NOMO-1 treated with DMSO at 0.1 percent for 48 hours (cell line): Measurements from ENCODE around the gene REXO1.
A peak's percentile ranks its signal among the peaks of the same experiment; 100 is the strongest.

Experiments
- DNase-seq: peaks from one replicate; lab custom pipeline; 2025; ENCODE audit not compliant: unreplicated experiment; lab: John Stamatoyannopoulos, UW

Gene REXO1

GRCh38 chr19:1860821-1861598 is 12.7 kb upstream of the REXO1 start:
- DNase-seq, result no peak

- no peak for DNase-seq
These were observed 11.9 kb upstream of the REXO1 start for GRCh38 chr19:1860042-1860775.

- DNase-seq, result no peak
These were observed 11.1 kb upstream of the REXO1 start for GRCh38 chr19:1859331-1859781.

GRCh38 chr19:1858412-1859081 is 10.3 kb upstream of the REXO1 start:
- DNase-seq, result no peak

DNA sequence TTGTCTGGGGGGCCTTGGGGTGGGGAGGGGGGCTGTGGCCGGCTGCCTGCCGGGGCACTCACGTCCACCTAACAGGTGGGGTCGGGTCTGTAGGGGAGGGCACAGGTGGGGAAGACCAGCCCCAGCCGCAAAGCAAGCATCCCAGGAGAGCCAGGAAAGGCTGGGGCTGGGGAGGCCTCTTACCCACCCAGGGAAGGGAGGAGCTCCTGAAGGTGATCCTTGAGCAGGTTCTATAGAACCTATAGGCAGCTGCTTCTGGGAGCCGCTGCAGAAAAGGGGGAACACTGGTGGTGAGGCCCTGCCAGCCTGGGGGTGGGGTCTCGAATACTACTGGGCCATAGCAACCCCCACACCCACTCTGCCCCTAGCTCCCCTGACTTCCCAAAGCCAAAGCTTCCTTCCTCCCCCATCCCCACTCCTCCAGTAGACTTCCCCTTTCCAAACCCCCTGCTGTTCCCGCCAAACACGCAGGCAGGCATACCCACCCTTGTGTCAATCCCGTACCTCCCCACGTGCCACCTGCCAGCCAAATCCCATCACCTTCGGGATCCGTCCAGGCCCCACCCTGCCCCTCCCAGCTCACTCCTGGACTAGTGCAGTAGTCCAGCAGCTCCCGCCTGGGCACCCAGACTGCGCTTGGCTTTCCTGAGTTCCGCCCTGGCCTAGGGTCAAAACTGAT is 9.5 kb upstream of the REXO1 start:
- no peak for DNase-seq

- DNase-seq, result peak; percentile 89
These were observed 8.7 kb upstream of the REXO1 start for GRCh38 chr19:1856698-1857603.

GRCh38 chr19:1856345-1856697 is 8.0 kb upstream of the REXO1 start:
- no peak for DNase-seq

DNA sequence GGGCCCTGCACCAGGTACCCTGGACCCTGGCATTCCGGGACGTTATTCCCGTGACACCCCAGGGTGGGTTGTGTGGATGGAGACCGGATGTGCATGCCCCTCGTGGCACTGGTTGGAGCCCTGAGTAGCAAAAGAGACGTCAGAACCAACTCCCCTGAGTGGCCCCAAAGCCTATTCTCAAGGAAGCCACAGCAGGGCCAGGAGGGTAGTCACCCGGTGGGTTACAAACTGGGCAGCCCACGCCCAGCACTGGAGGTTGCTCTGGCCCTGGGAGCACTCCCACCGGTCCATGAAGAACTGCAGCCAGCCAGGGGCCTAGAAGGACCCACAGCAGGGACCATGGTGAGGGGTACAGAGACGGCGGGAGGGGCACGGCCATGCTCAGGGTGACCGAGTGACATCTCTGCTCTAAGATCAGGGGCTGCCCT is 7.6 kb upstream of the REXO1 start:
- peak; percentile 22 for DNase-seq

DNA sequence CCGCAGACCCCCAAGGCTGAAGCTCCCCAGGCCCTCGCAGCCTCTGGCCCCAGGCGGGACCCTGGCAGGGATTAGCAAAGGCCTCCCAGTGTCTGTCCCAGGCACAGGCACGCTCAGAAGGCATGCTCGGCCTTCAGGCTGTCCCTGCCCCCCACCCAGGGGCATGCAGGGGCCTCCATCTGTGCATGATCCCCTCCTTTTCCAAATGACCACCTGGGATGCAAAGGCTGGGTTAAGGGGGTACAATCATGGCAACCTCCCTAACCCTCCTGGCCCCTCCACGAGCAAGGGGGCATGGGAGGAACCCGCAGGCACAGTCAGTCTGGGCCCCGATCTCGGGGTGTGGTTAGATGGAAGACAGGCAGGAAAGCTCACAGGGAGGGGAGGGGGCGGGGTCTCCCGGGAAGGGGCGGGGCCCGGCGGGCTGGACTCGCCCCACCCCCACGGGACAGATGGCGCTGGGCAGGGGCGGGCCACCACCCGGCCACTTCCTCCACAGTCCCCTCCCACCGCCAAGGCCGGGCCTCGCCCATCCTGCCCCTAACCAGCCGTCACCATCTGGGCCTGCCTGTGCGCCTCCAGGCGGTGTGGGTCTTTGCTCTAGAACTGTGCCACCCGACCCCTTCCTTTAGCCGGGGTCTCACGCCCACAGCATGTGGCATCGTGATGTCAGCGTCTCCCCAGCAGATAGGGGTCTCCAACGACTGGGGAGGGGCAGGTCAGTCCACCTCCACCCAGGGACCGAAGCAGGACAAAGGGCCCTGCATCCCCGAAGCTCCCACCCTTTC is 7.0 kb upstream of the REXO1 start:
- DNase-seq, result peak; percentile 93

GRCh38 chr19:1854542-1855039 is 6.3 kb upstream of the REXO1 start:
- peak; percentile 69 for DNase-seq

GRCh38 chr19:1854039-1854541 is 5.8 kb upstream of the REXO1 start:
- DNase-seq, result no peak

GRCh38 chr19:1853295-1854038 is 5.2 kb upstream of the REXO1 start:
- peak; percentile 86 for DNase-seq

GRCh38 chr19:1852581-1853128 is 4.4 kb upstream of the REXO1 start:
- DNase-seq, result no peak

GRCh38 chr19:1851654-1852580 is 3.6 kb upstream of the REXO1 start:
- DNase-seq, result no peak

GRCh38 chr19:1850809-1851653 is 2.7 kb upstream of the REXO1 start:
- DNase-seq, result no peak

GRCh38 chr19:1849886-1850398 is 1.7 kb upstream of the REXO1 start:
- DNase-seq, result no peak
